GM19240 (cell line): ENCODE data around the gene DCAF7.

Source experiments
- DNase-seq: peaks from one replicate; pipeline ENCODE4 v3.0.0; 2011; ENCODE audit warnings: low spot score; ENCODE audit not compliant: insufficient read length

The DCAF7 gene

DNA sequence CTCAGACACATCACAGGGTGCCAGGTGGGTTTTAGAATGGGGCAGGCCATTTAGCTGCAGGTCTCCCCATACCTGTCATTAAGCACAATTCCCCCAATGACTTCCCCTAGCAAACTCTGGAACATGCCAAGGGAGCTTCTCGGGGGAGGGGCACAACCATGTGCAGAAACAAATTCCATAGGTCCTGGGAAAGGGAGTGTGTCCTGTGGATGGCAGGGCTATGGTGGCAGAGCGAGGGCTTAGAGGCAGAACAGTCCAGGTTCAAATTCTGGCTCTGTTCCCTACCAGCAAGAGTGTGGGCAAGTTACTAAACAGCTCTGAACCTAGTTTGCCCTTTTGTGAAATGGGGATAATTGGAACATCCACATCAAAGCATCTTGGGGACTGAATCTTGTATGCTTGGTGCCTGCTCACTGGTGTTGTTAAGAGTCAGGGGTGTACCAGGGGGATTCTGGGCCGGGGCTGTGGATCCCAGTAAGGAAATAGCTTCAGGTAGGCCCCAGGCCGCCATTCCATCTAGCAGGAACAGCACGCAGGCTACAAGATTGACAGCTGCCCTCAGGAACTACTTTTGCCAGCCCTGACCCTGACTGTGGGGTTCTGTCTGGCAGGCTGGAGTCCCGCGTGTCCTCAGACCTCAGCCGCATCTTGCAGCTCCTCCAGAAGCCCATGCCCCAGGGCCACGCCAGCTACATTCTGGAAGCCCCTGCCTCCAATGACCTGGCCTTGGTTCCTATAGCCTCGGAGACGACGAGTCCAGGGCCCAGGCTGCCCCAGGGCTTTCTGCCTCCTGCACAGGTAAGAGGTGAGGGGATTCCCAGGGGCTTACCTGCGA is 5.6 kb upstream of the DCAF7 start:
- DNase-seq, result no peak

DNA sequence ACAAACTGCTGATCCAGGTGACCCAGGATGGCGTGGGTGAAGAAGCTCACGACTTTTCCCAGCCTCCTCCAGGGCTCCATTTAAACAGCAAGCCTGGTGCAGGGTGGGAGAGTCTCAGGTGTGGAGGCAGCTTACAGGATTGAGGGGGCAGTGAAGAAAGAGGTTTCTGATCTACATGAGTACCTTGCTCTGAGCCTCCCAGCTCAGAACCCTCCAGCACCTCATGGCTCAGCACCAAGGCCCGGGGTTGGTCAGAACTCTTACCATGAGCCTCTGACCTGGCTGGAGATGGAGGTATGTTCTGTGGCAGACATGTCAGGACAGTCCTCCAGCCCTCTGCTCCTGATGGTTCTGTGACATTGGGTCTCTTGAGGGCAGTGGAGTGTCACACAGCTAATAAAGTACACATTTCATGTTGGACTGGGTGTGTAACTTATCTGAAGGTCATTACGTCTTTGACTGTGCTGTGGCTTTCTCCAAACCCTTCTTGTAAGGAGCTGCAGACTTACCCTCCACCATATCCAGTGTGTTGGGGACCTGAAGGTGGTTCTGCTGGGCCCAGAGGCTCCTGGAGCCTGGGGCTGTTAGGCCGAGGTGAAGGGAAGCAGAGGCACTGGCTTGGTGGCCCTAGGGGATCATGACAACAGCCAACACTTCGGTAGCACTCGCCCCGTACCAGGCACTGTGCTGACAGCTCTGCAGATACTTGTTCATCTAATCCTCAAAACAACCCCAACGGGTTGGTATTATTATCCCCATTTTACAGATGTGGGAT is 3.8 kb upstream of the DCAF7 start:
- DNase-seq, result no peak

DNA sequence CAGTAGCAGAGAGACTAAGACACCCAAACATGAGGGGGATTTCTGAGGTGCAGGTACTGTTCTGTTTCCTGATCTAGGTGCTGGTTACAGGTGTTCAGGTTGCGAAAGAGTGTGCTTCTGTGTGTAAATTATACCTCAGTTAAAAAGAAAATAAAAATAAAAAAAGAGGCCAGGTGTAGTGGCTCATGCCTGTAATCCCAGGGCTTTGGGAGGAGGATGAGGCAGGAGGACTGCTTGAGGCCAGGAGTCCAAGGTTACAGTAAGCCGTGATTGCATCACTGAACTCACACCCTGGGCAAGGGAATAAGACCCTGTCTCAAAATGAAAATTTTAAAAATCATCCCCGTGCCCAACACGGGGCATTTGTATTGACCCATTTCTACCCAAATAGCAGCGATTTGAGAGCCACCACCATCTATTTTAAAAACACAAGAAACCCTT is 3.2 kb upstream of the DCAF7 start:
- DNase-seq, result no peak

DNA sequence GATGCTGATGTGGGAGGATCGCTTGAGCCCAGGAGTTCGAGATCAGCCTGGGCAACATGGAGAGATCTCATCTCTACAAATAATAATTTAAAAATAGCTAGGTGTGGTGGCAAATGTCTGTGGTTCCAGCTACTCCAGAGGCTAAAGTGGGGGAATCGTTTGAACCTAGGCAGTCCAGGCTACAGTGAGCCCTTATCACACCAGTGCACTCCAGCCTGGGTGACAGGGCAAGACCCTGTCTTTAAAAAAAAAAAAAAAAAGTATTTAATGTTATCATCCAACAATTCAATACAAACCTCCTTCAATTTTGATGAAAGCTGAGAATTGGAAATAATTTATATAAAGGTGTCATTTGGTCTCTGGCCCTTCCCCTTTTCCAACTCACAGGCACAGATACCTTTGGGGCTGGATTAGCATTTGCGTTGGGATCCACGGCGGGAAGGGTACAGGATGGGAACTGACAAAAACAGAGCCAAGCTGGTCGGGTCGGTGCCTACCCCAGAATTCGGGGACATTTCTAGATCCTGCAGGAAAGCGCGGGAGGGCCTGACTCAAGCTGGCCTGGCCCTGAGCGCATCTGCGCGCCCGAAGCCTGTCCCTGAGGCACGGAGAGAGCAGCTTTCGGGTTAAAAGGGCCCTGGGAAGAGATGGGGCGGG is 860 bp upstream of the DCAF7 start:
- no peak for DNase-seq

DNA sequence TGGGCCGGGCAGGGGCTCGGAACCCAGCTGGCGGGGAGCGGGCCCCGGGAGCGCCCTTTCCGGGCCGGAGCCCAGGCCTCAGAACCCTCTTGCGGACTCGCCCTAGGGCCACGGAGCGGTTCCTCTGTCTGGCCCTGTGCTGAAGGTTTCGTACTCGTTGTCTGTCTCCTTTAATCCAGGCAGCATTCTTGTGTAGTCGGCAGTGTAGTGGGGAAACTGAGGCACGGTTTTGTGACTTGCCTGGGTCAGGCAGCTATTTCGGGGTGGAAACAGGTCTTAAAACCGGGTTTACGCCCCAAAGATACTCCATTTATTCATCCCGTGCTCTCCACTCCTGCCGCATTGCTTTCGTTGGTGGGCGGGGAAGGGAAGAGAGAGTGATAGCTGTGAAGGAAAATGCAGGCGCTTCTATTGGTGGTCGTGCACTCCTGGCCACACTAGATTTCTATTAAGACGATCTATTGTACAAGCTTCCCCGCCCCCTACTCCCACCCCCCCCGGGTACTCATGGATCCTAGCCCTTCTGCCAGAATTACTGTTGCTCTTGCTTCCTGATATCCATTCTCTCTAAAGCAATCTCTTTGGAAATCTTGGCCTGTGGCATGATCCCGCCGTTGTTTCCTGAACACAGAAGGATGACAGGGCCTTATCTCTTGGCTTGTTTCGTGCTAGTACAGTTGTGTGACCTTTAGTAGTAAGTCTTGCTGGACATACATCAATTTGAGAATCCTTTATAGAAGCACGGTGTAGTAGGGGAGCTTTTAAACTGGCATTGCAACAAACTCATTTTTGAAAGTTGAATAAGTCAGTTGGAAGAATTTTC is 751 bp downstream of the DCAF7 start:
- no peak for DNase-seq

DNA sequence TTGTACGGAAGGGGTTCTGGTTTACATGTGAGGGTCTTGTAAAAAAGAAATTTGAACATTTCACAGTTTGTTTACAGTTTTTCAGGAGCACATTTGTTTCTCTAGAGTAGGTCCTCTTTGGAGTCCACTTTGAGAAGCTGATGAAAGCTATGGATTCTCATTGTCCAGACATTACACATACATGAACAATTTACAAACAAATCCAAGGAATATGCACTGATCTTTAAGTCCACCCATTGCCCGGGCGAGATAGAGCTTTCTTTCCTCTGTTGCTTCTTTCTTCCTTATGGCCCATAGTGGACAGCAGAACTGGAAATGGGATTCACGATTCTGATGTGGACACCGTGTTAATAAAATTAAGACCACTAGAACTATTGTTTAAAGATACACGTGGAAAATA is 1.9 kb downstream of the DCAF7 start:
- no peak for DNase-seq

DNA sequence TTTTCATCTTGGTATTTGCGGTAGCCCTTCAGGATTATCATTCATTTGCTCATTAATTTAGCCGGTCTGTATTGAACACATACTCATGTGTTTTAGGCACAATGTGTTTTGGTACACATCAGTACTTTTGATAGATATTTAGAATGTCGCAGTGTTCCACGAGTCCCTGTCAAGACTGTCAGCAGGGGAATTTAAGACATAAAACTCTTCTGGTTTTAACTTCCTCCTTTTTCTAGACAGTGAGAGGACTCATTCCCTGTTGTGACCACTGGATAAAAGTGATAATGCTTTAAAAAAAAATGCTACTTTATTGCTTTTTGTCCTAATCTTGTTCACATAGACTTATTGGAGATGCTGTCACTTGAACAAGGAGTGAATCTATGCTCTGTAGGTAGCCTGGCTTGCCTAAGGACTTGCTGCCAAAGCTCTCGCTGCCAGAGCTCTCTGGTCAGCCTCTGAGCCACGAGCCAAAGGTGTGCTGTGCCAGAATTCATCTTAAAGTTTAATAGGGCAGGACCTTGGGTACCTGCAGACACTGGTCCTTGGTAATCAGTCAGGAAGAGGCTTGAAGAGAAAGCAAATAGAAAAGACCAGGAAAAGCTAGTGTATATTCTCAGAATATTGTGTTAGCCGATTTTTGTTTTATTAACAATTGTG is 5.4 kb downstream of the DCAF7 start:
- DNase-seq, result no peak

DNA sequence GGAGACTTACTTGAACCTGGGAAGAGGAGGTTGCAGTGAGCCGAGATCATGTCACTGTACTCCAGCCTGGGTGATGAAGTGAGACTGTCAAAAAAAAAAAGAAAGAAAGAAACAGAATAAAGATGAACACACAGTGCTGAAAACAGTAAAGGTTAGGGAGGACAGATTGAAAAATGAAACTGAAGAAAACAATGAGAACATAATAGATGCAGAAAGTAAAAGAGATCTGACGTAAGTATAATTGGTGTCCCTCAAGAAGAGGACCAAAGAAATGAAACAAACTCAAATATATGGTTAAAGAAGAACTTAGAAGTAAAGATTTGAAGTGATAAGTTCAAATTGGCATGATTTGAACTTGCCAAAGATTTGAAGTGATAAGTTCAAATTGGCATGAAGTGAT is 7.1 kb downstream of the DCAF7 start:
- DNase-seq, result no peak

DNA sequence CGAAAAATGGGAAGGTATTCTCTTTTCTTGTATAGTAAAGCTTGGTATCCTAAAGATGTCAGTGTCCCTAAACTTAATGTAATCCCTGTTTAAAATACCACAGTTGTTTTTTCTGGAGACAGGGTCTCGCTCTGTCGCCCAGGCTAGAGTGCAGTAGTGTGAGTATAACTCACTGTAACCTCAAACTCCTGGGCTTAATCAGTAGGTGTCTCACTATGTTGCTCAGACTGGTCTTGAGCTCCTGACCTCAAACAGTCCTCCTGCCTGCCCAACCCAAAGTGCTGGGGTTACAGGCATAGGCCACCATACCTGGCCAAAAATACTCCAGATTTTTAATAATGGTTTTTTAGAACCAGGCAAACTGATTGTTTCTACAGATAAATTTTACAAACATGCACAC is 8.2 kb downstream of the DCAF7 start:
- no peak for DNase-seq

DNA sequence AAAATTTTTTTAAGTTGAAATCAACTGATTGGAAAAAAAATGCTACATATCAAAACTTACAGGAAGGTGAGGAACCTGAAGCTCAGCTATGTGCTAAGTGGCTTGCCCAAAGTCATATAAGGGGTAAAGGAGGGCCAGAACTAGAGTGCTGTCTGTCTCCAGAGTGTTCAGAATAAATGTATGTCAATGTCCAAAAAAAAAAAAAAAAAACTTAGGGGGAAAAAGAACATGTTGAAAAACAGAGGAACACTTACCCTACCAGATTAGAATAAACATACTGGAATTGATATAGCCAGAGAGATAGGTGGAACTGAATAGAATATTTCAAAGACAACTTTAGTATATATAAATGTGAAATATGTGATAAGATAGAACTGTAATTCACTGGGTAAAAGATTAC is 11.5 kb downstream of the DCAF7 start:
- no peak for DNase-seq

DNA sequence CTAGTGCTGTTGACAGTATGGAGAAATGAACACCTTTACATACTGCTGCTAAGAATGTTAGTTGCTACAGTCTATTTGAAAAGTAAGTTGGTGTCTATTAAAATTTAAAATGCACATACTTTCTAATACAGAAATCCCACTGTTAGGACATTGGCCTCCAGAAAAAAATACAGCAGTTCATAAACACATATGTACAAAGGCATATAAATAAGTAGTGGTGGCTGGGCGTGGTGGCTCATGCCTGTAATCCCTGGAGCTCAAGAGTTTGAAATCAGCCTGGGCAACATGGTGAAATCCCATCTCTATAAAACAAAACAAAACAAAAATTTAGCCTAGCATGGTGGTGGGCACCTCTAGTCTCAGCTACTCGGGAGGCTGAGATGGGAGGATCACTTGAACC is 13.1 kb downstream of the DCAF7 start:
- DNase-seq, result no peak

DNA sequence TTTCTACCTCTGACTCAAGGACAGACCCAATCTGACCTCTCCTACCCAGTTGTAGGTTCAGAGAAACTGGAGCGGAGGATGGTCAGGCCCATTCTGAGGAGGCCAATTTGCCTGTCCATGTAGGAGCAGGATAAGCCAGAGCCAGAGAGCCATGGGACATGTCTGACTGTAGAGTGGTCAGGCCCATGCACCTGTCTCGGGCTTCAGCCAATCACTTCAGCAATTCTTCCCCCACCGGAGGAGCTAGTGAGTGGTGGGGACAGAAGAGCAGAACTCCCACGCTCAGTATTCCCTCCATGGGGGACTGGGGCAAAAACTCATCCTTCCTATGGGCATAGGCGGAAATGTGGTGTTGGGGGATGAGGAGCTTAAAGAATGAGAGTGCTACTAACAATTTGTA is 14.3 kb downstream of the DCAF7 start:
- DNase-seq, result no peak

DNA sequence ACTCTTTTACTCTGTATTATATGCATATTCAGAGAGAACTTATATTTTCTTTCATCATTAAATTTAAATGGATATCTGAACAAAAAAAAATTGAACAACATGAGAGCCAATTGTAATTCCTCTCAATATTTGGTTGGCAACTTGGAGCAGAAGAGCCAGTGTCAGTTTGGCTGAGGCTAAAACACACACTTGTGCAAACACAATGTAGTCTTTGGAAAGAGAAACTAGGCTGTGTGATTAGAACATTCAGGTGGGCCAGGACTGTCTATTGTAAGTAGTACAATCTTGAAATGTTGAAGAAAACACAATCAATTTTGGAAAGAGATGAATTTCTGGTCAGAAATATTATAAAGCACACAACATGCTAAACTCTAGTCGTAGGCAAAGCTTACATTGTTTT is 17.0 kb downstream of the DCAF7 start:
- no peak for DNase-seq

DNA sequence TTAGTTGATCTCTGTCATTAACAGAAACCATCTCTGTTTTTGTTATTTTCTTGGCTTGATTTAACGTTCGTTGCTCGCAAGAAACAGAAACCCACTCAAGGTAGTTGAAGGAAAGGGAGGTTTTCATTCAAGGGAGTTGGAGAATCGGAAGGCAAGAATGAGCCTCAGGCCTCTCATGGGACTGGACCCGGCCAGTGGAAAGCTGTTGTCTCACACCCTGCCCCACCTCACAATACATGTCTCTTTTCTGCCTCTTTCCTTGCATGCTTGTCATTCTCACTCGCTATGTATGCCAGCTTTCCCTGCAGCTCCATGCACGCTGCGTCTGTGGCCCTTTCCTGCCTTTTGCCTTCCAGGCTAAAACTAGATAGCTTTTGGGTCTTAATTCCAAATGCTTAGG is 18.3 kb downstream of the DCAF7 start:
- no peak for DNase-seq

DNA sequence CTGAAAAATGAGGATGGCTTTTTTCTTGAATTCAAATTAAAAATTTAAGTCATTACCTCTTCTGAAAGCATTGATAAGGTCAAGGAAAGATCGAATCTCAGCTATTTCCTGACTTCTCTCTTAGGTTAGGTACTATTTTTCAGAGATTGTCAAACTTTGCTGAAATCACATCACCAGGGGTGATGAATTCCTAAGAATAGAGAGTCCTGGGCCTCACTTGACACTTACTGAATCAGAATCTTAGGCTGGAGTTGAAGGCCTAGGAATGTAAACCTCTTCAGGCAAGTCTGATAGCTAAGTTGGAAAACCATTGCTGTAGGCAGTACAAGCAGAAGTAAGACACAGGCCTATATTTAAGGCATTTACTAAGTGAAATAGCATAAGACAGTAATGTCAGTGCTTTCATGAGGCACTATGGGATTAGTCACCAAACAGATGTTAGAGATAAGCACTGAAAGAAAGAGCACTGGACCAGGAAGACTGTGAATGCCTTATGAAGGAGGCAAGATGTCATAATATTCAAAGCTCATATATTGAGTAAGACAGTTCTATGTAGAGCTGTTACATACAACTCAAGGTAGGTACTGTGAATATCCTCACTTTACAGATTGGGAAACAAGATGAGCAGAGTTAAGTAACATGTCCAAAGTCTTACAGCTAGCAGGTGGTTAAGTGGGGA is 21.5 kb downstream of the DCAF7 start:
- DNase-seq, result no peak

DNA sequence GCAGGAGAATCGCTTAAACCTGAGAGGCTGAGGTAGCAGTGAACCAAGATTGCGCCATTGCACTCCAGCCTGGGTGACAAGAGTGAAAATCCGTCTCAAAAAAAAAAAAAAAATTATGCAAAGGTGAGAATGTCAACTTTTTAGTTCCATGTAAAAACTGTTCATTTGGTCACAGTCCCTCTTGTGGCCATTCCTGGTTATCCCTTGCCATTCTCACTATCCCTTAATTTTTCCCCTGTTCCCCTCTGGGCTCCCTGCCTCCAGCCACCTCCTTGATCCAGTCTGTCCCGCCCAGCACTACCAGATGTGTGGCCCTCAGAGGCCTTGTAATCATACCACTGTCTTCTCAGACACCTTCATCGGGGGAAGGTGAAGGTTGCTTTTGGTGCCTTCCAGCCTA is 23.4 kb downstream of the DCAF7 start:
- DNase-seq, result no peak

DNA sequence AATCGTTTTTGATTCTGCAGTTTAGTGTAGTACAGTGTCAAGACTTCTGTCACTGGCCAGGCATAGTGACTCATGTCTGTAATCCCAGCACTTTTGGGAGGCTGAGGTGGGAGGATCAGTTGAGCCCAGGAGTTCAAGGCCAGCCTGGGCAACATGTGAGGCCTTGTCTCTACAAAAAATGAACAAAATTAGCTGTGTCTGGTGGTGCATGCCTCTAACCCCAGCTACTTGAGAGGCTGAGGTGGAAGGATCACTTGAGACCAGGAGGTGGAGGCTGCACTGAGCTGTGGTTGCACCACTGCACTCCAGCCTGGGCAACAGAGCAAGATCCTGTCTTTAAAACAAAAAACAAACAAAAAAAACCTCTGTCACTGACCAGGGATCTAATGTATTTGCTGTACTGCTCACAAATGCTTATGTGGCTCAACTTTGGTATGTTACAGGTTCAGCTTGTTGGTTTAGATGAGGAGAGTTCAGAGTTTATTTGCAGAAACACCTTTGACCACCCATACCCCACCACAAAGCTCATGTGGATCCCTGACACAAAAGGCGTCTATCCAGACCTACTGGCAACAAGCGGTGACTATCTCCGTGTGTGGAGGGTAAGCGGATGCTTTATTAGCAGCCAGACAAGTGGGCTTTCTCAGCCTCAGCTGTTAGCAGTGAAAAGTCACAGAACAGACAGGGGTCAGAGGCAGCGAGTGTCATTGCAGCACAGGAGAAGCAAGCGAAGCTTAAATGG is 27.9 kb downstream of the DCAF7 start:
- DNase-seq, result no peak

DNA sequence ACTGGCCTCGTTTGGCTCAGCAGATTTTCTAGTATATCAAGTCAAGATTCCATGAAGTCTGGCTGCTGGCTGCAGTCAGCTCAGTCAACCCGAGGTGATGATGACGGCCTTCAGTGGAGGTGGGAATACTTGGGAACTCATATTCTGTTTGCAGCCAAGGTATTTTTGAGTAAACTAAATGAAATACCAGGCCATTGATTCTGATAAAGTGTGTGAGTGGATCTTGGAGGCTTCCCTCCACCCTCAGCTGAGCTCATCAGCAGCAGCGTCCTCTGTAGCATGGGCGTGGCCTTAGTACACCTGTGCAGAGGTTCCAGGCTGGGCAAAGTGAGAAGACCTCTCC is 28.5 kb downstream of the DCAF7 start:
- DNase-seq, result no peak

DNA sequence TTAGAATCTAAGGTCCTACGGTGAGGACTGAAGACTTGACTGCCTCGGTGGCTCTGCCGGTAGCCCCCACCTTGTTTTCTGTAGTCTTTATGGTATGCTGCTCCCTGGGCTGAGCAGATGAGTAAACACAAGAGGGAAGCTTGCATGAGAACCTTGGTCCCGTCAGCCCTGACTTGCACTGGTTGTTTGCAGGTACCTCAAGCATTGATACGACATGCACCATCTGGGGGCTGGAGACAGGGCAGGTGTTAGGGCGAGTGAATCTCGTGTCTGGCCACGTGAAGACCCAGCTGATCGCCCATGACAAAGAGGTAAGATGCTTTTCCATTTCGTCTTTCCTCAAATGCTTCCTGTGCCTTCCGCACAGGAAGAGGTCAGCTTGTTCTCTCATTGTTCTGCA is 29.4 kb downstream of the DCAF7 start:
- no peak for DNase-seq

DNA sequence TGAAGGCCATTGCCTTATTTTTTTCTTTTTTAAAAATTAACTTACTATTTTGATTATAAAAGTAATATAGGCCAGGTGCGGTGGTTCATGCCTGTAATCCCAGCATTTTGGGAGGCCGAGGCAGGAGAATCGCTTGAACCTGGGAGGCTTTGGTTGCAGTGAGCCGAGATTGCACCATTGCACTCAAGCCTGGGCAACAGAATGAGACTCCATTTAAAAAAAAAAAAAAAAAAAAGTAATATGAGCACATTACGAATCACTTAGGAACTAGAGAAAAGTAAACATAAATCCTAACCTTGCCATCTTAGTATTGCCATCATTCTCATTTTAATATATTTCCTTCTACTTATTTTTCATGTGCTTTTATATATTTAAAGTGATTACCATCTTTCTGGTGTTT is 37.5 kb downstream of the DCAF7 start:
- no peak for DNase-seq
